Measurements from ENCODE around the gene CDK5RAP2. TPM values are rescaled to one million over a fixed set of nuclear protein-coding genes. Genes with fewer than 3 reads are reported as not detected.
A peak's percentile ranks its signal among the peaks of the same experiment; 100 is the strongest.

CDK5RAP2 gene
- total and polyA plus RNA-seq, 7 donors: 10.6 to 57.8 (median 41.0) TPM

DNA sequence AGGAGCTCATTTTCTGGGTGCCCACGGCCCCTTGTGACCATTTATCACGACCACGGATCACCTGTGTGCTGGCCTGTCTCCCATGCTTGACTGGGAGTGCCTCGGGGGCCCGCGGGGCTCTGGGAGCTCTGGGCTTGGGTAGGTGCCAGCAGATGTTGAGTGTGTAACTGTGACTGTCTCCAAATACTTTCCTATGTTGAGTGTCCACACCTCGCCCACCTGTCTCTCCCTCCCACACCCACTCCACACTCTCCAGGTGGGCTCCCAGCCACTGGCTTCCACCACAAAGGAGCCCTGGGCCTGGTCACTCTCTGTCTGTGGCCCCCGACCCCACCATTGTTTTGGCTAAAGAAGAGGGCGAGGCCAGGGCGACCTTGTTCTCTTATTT is 196.4 kb downstream of the CDK5RAP2 start:
- H3K36me3 ChIP-seq: peaks cover 0 to 7% (median 0%) of the 10 kb centered on the region in 4 donors
- peak; percentile 36 for DNase-seq
- H3K27me3 ChIP-seq: no peaks in the 10 kb centered on the region
- H3K9me3 ChIP-seq: peaks cover 0 to 8% (median 0%) of the 10 kb centered on the region in 4 donors
- TF ChIP-seq, protein P1, sequence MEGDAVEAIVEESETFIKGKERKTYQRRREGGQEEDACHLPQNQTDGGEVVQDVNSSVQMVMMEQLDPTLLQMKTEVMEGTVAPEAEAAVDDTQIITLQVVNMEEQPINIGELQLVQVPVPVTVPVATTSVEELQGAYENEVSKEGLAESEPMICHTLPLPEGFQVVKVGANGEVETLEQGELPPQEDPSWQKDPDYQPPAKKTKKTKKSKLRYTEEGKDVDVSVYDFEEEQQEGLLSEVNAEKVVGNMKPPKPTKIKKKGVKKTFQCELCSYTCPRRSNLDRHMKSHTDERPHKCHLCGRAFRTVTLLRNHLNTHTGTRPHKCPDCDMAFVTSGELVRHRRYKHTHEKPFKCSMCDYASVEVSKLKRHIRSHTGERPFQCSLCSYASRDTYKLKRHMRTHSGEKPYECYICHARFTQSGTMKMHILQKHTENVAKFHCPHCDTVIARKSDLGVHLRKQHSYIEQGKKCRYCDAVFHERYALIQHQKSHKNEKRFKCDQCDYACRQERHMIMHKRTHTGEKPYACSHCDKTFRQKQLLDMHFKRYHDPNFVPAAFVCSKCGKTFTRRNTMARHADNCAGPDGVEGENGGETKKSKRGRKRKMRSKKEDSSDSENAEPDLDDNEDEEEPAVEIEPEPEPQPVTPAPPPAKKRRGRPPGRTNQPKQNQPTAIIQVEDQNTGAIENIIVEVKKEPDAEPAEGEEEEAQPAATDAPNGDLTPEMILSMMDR (IDR thresholded peaks at IDR 0.05): no peak
- TF ChIP-seq POLR2A (IDR thresholded peaks at IDR 0.05) (no peak), EP300 (IDR thresholded peaks at IDR 0.05) (no peak), POLR2AphosphoS5 (IDR thresholded peaks at IDR 0.05) (no peak)
- 54 to 78% methylated on average over 10 of the region's 10 CpGs for WGBS, 2 donors
- no peak overlapping the region for H3K4me3 ChIP-seq
- H3K27ac ChIP-seq: no peak overlapping the region
- peaks cover 0 to 8% (median 0%) of the 10 kb centered on the region in 4 donors for H3K4me1 ChIP-seq
- intact Hi-C loops (cut with DNase I): no loop called here

GRCh38 chr9:120382453-120382852 is 197.5 kb downstream of the CDK5RAP2 start:
- TF ChIP-seq, protein P1 (IDR thresholded peaks at IDR 0.05): no peak
- TF ChIP-seq POLR2A (IDR thresholded peaks at IDR 0.05): no peak
- no peak for TF ChIP-seq EP300 (IDR thresholded peaks at IDR 0.05)
- TF ChIP-seq POLR2AphosphoS5 (IDR thresholded peaks at IDR 0.05): no peak
- DNase-seq: peak; percentile 36
- H3K36me3 ChIP-seq: no peaks in the 10 kb centered on the region
- intact Hi-C loops (cut with DNase I): no loop called here
- H3K4me3 ChIP-seq: no peak overlapping the region
- peaks cover 0 to 8% (median 0%) of the 10 kb centered on the region in 4 donors for H3K4me1 ChIP-seq
- 90 to 92% methylated on average over 7 of the region's 7 CpGs for WGBS, 2 donors
- H3K9me3 ChIP-seq: peaks cover 0 to 9% (median 0%) of the 10 kb centered on the region in 4 donors
- no peaks in the 10 kb centered on the region for H3K27me3 ChIP-seq
- no peak overlapping the region for H3K27ac ChIP-seq

- Histone ChIP-seq H3K4me3 (no peak overlapping the region), H3K27ac (no peak overlapping the region), H3K4me1 (peaks cover 0 to 8% (median 0%) of the 10 kb centered on the region in 4 donors), H3K27me3 (no peaks in the 10 kb centered on the region), H3K9me3 (peaks cover 0 to 9% (median 0%) of the 10 kb centered on the region in 4 donors), H3K36me3 (no peaks in the 10 kb centered on the region)
- WGBS, 2 donors: 95% methylated on average over 10 of the region's 10 CpGs
- DNase-seq: peak; percentile 37
- intact Hi-C loops (cut with DNase I): no loop called here
- TF ChIP-seq EP300 (IDR thresholded peaks at IDR 0.05): no peak
- TF ChIP-seq POLR2AphosphoS5 (IDR thresholded peaks at IDR 0.05): no peak
- TF ChIP-seq, protein P1 (IDR thresholded peaks at IDR 0.05): no peak
- TF ChIP-seq POLR2A (IDR thresholded peaks at IDR 0.05): no peak
Observed at GRCh38 chr9:120381839-120382238, 198.1 kb downstream of the CDK5RAP2 start.

DNA sequence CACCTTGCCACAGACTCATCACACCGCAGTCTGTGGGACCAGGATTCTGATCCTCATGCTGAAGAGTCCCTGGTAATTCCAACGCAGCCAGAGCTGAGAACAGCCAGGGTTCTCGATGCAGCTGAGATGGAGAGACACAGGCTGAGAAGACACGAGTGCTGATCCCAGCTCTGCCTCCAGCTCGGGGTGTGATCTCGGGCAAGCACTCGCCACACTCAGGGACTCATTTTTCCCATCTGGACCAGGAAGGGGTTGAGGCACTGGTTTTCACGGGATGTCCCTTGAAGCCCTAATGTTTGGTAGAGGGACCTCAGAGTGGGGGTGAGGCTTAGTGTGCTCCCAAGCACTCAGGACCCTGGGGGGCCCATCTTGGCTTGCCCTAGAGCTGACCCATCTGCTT is 200.4 kb downstream of the CDK5RAP2 start:
- WGBS, 2 donors: 96 to 97% methylated on average over 8 of the region's 8 CpGs
- DNase-seq: peak; percentile 47

More for the DNA sequence above, 200.4 kb downstream of the CDK5RAP2 start:
- H3K27ac ChIP-seq: no peak overlapping the region
- no peaks in the 10 kb centered on the region for H3K4me1 ChIP-seq
- TF ChIP-seq, protein P1 (IDR thresholded peaks at IDR 0.05): no peak
- no peak for TF ChIP-seq EP300 (IDR thresholded peaks at IDR 0.05)
- TF ChIP-seq POLR2AphosphoS5 (IDR thresholded peaks at IDR 0.05): no peak
- no peak for TF ChIP-seq POLR2A (IDR thresholded peaks at IDR 0.05)
- H3K27me3 ChIP-seq: no peaks in the 10 kb centered on the region
- H3K9me3 ChIP-seq: peaks cover 0 to 9% (median 0%) of the 10 kb centered on the region in 4 donors
- H3K4me3 ChIP-seq: no peak overlapping the region
- no peaks in the 10 kb centered on the region for H3K36me3 ChIP-seq
- intact Hi-C loops (cut with DNase I): no loop called here

Measured in sigmoid colon (tissue), 7 donors.